Ascending aorta (tissue), 2 donors: ENCODE results near the gene GPR153. TPM values are rescaled to one million over a fixed set of nuclear protein-coding genes. Genes with fewer than 3 reads are reported as not detected.

Experiments used
- DNase-seq, 2 donors: peaks; one replicate each; pipeline ENCODE4 v3.0.0-alpha.2; 2019; ENCODE audit warnings: low spot score in 2 of 2
- H3K27ac ChIP-seq, 2 donors: fragments of 200-600 bp; sonication (generic); one replicate each; pipeline ENCODE4 v1.5.1; 2016 to 2017; ENCODE audit warnings: mild to moderate bottlenecking in 1 of 2
- H3K27me3 ChIP-seq: fragments of 200-600 bp; sonication (generic); one replicate; pipeline ENCODE4 v1.5.1; 2017
- H3K36me3 ChIP-seq, 2 donors: fragments of 200-600 bp; sonication (generic); one replicate each; pipeline ENCODE4 v1.5.1; 2016
- H3K4me1 ChIP-seq, 2 donors: fragments of 200-600 bp; sonication (generic); one replicate each; pipeline ENCODE4 v1.5.1; 2016 to 2017; ENCODE audit warnings: mild to moderate bottlenecking in 1 of 2
- H3K4me3 ChIP-seq, 2 donors: fragments of 200-600 bp; sonication (generic); one replicate each; pipeline ENCODE4 v1.5.1; 2016 to 2017; ENCODE audit warnings: mild to moderate bottlenecking in 1 of 2
- H3K9me3 ChIP-seq, 2 donors: fragments of 200-600 bp; sonication (generic); one replicate each; pipeline ENCODE4 v1.5.1; 2016
- CTCF ChIP-seq, 3 experiments: fragments of 200-600 bp in 2 of 3; fragments of 450-650 bp in 1 of 3; sonication (generic) in 2 of 3; IDR thresholded peaks; one replicate each; pipeline ENCODE4 v1.5.1; 2016 to 2019; ENCODE audit warnings: antibody characterized with exemption in 3 of 3, mild to moderate bottlenecking in 1 of 3, moderate library complexity in 1 of 3
- intact Hi-C: fragments of 100-400 bp; cut with DNase I; formaldehyde crosslinking; loops from one replicate; pipeline ENCODE4 v1.15.1; 2023
- total RNA-seq: library from RNA; depleted of rRNA; stranded (reverse); fragments of >200 nt; gene quantifications from one replicate; pipeline ENCODE4 v1.1.0, GENCODE V29; 2016

GPR153 gene
- total RNA-seq, 1 donor from 2014 or later, result 24.3 TPM

DNA sequence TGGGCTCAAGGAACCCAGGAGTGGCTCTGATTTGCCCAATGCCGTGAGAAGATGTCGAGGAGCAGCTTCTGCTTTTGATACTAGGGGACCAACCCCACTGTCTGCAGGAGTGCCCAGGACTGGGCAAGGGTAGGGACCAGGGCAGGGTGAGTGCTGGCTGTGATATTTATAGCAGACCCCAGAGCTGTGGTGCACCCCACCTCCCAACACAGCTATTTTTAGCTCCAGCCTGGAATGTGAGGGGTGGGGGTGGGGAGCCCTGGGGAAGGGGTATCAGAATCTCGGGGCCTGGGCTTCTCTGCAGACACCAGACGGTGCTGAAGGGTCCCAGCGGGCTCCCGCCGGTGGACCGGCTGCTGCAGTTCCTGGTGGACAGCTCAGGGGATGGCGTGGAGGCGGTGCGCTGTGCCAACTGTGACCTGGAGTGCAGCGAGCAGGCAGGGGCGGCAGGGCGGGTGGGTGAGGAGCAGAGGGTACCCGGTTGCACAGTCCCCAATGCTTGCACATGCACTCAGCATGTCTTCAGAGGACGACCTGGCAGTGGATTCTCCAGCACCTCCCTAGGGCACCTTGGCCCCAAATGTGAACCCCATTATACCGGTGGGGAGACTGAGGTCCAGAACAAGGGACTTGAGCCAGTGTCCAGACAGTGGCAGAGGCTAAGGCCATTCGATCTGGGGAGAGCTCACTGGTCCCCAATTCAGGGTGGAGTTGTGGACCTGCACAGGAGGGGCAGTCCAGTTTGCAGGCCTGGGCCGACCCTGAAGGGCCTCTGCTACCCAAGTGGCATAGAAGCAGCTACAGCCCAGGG, 53.6 kb downstream of the GPR153 start:
- no peak for TF ChIP-seq CTCF (IDR thresholded peaks at IDR 0.05)
- peak overlapping the region in 1 of 2 donors; percentile 92 for H3K4me3 ChIP-seq
- H3K27ac ChIP-seq, result no peak overlapping the region
- intact Hi-C loops, result no loop called here
- no peaks in the 10 kb centered on the region for H3K36me3 ChIP-seq
- no peaks in the 10 kb centered on the region for H3K27me3 ChIP-seq
- DNase-seq, result no peak
- H3K4me1 ChIP-seq, result peaks cover 6 to 9% of the 10 kb centered on the region in 2 donors
- no peaks in the 10 kb centered on the region for H3K9me3 ChIP-seq

- intact Hi-C loops, result no loop called here
- Histone ChIP-seq H3K27ac (peak overlapping the region; percentile 64 to 72), H3K36me3 (no peaks in the 10 kb centered on the region), H3K4me3 (peak overlapping the region; percentile 82 to 92), H3K9me3 (no peaks in the 10 kb centered on the region), H3K4me1 (peaks cover 6 to 9% of the 10 kb centered on the region in 2 donors), H3K27me3 (no peaks in the 10 kb centered on the region)
- no peak for TF ChIP-seq CTCF (IDR thresholded peaks at IDR 0.05)
- DNase-seq, result no peak
These were observed 54.4 kb downstream of the GPR153 start for GRCh38 chr1:6206520-6206855.

DNA sequence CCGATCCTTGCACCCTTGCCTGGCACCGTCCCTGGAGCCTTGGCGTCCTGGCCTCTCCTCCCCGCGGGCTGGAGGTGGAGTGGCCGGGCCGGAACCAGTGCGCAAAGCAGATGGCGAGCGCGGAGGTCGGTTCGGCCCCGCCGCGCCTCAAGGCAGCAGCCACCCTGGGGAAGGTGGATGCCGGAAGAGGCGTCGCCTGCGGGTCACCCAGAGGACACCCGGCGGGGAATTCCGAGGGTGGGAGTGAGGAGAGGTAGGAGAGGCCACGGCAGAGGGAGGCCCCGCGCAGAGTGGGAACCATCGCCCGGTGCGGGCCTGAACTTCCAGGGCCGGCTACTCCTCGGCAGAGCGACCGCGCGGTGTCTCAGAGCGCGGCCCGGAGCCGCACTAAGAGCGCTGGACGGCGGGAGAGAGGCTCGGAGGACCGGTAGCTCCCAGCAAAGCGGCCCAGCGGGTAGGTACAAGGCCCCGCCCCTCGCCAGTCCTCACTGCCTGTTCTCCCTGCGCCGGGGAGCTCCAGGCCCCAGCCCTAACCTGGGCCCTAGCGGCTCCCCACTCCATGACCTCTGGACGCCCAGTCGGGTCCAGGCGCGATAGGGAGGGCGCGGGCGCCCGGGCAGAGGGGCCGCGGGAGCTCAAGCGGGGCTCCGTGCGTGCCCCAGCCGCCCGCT, 54.9 kb downstream of the GPR153 start, which contains the start of gene RNF207:
TSS of gene RNF207 (plus strand) at position 271 of the 671 bp plus-strand sequence. CDS start 417 bp downstream, outside the sequence.
- Histone ChIP-seq H3K27ac (peak within 1 kb of the TSS; percentile 64 to 72), H3K4me3 (peak within 1 kb of the TSS; percentile 82 to 92), H3K36me3 (no peaks in the 10 kb centered on the region), H3K4me1 (peaks cover 6 to 9% of the 10 kb centered on the region in 2 donors), H3K9me3 (no peaks in the 10 kb centered on the region), H3K27me3 (no peaks in the 10 kb centered on the region)
- peak in 1 of 2 donors; percentile 73 for DNase-seq
- intact Hi-C loops, result no loop called here
- TF ChIP-seq CTCF (IDR thresholded peaks at IDR 0.05), result no peak

GRCh38 chr1:6202256-6202655, 58.6 kb downstream of the GPR153 start:
- intact Hi-C loops, result no loop called here
- Histone ChIP-seq H3K9me3 (no peaks in the 10 kb centered on the region), H3K36me3 (peaks cover 0 to 2% of the 10 kb centered on the region in 2 donors), H3K4me1 (peaks cover 15 to 30% of the 10 kb centered on the region in 2 donors), H3K4me3 (no peak overlapping the region), H3K27me3 (no peaks in the 10 kb centered on the region), H3K27ac (no peak overlapping the region)
- TF ChIP-seq CTCF (IDR thresholded peaks at IDR 0.05), result no peak
- DNase-seq, result no peak

DNA sequence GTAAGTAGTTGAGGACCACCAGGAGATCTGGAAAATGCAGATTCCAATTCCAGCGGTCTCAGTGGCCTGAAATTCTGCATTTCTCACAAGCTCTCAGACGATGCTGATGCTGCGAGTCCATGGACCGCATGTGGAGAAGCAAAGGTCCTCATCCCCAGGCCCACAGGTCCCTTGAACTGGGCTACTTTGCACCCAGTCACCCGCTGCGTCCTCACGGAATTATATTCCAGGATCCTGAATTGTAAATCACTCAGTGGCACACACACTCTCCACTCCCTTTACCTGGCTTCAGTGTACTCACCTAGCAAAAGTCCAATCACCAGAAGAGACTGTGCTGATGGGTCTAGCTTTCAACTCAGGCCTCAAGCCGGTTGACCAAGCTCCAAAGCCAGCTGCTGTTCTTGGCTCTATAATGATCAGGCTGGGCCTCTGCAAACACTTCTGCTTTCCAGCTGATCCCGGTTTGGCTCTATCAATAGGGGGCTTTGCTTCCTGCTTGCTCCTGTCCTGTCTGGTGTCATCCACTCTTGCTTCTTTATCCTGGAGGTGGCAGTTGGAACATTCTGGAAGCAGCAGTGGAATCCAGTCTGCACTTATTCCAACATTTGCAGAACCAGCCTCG, 60.6 kb downstream of the GPR153 start:
- H3K27ac ChIP-seq, result peak overlapping the region; percentile 79 to 82
- peak overlapping the region; percentile 77 to 86 for H3K4me3 ChIP-seq
- DNase-seq, result no peak
- intact Hi-C loops, result no loop called here
- peaks cover 7 to 19% of the 10 kb centered on the region in 2 donors for H3K36me3 ChIP-seq
- TF ChIP-seq CTCF (IDR thresholded peaks at IDR 0.05), result no peak
- H3K27me3 ChIP-seq, result no peaks in the 10 kb centered on the region
- H3K4me1 ChIP-seq, result peaks cover 15 to 26% of the 10 kb centered on the region in 2 donors
- no peaks in the 10 kb centered on the region for H3K9me3 ChIP-seq
